ENCODE data around the gene MYRIP. TPM values are rescaled to one million over a fixed set of nuclear protein-coding genes. Genes with fewer than 3 reads are reported as not detected.

The MYRIP gene
- total and polyA plus RNA-seq, 2 of the 4 experiments (the other 2 are of a cell fraction), result not detected

- Histone ChIP-seq H3K9me1 (ENCODE audit: insufficient read depth, low read length) (no peaks in the 10 kb centered on the region), H4K91ac (ENCODE audit: insufficient read depth, low read depth, low read length) (no peak overlapping the region), H3K79me1 (ENCODE audit: low read depth in 1 of 2, low read length in 2 of 2) (no peaks in the 10 kb centered on the region), H4K20me1 (ENCODE audit: insufficient read depth, low read length) (no peaks in the 10 kb centered on the region), H2BK120ac (ENCODE audit: low read depth, low read length) (no peak overlapping the region), H3K27ac (ENCODE audit: insufficient read depth, low read length) (no peak overlapping the region), H3K18ac (ENCODE audit: low read depth, low read length) (no peak overlapping the region), H3K9me3 (ENCODE audit: control insufficient read depth, insufficient read depth, low read length) (peaks cover 7% of the 10 kb centered on the region; the same call in 1 of the 2 replicates), H3K9ac (ENCODE audit: low read depth, low read length) (no peak overlapping the region), H4K5ac (ENCODE audit: low read depth, low read length) (no peak overlapping the region), H4K8ac (ENCODE audit: low read depth in 2 of 2, low read length in 2 of 2) (no peak overlapping the region), H3K4me2 (ENCODE audit: low read depth, low read length) (no peak overlapping the region), H2AK5ac (ENCODE audit: low read depth, low read length) (no peak overlapping the region), H2BK20ac (ENCODE audit: low read depth, low read length) (no peak overlapping the region), H2AK9ac (replicated peaks; ENCODE audit: low read depth, low read length, poor library complexity) (no peak overlapping the region), H3K4me3 (ENCODE audit: insufficient read depth, low read depth, low read length) (no peak overlapping the region), H3K23ac (ENCODE audit: low read depth, low read length) (no peak overlapping the region), H3K4me1 (ENCODE audit: control insufficient read depth, insufficient read depth, low read length) (no peaks in the 10 kb centered on the region), H2BK5ac (ENCODE audit: low read depth, low read length, poor library complexity, severe bottlenecking) (no peak overlapping the region), H2AFZ (replicated peaks; ENCODE audit: low read length, poor library complexity) (no peak overlapping the region), H3K27me3 (ENCODE audit: control insufficient read depth, insufficient read depth, low read length) (no peaks in the 10 kb centered on the region), H3K14ac (replicated peaks; ENCODE audit: low read depth, low read length) (no peak overlapping the region), H3K56ac (ENCODE audit: extremely low read depth, insufficient read depth, low read length) (no peak overlapping the region), H2BK15ac (ENCODE audit: low read depth, low read length) (no peak overlapping the region), H3K36me3 (ENCODE audit: control insufficient read depth, insufficient read depth, low read length) (no peaks in the 10 kb centered on the region), H3K4ac (ENCODE audit: low read depth, low read length) (no peak overlapping the region)
- no peak for ATAC-seq (ENCODE audit: low read depth)
- intact Hi-C loops (cut with micrococcal nuclease) (no loop called here), dilution Hi-C loops (cut with HindIII; ENCODE audit: low sequenced_read_pairs, unreplicated experiment) (no loop called here), in situ Hi-C loops (cut with MboI; ENCODE audit: low sequenced_read_pairs) (no loop called here)
- ChIA-PET CTCF (no interaction called here), POLR2A (ENCODE audit: unreplicated experiment) (no interaction called here)
- no TSS peak for BruUV-seq (replicated peaks)
- no peak for DNase-seq
- WGBS, 2 experiments (ENCODE audit: extremely low coverage in 2 of 2, insufficient read length in 1 of 2), result 40% methylated on average over 1 of the region's 10 CpGs; no CpG with 5 or more reads in 1 of the 2 experiments
- TF ChIP-seq POLR2A (IDR thresholded peaks at IDR 0.05; ENCODE audit: low read depth, low read length) (no peak), USF2 (IDR thresholded peaks at IDR 0.05; ENCODE audit: low read depth, low read length) (no peak), RAD21 (IDR thresholded peaks at IDR 0.05; ENCODE audit: low read length) (no peak), BHLHE40 (IDR thresholded peaks at IDR 0.05; ENCODE audit: low read depth, low read length) (no peak), CHD1 (IDR thresholded peaks at IDR 0.05; ENCODE audit: low read depth, low read length) (no peak), RFX5 (IDR thresholded peaks at IDR 0.05; ENCODE audit: low read depth, low read length) (no peak), CEBPB (IDR thresholded peaks at IDR 0.05; ENCODE audit: low read depth, low read length) (no peak)
These were observed 334.1 kb downstream of the MYRIP start for GRCh38 chr3:40143283-40144090.
